IMR-90 (cell line): ENCODE data around the gene GNAS. TPM values are rescaled to one million over a fixed set of nuclear protein-coding genes. Genes with fewer than 3 reads are reported as not detected.

Experiments used
- ATAC-seq: fragments of 200-7000 bp; cut with Tn5 transposase; 2 replicates; pipeline ENCODE4 v1.9.1; 2020; ENCODE audit warnings: low read depth, mild to moderate bottlenecking, moderate library complexity
- BruUV-seq: library from RNA; stranded (reverse); fragments of 400-500 nt; replicated peaks from 2 replicates; lab custom pipeline; 2021; lab: Mats Ljungman, UMichigan
- CTCF ChIA-PET: fragments of 300-600 bp; formaldehyde crosslinking; extraction: SDS; loops from one replicate; lab custom pipeline; 2021; ENCODE audit warnings: antibody characterized with exemption; lab: Yijun Ruan, JAX
- POLR2A ChIA-PET: fragments of 300-600 bp; sonication (Branson Sonifier 250); formaldehyde crosslinking; loops from one replicate; lab custom pipeline; 2022; ENCODE audit warnings: antibody characterized with exemption; ENCODE audit not compliant: unreplicated experiment; lab: Charles Lee
- DNase-seq: peaks from one replicate; pipeline ENCODE4 v3.0.0; 2013
- H2AFZ ChIP-seq: replicated peaks from 2 replicates; pipeline ENCODE3; 2013; ENCODE audit warnings: low read length, mild to moderate bottlenecking; ENCODE audit not compliant: poor library complexity
- H2AK5ac ChIP-seq: 2 replicates; pipeline ENCODE4 v1.6.1; 2013; ENCODE audit warnings: low read depth, low read length, inconsistent platforms
- H2AK9ac ChIP-seq: replicated peaks from 2 replicates; pipeline ENCODE3; 2013; ENCODE audit warnings: mild to moderate bottlenecking, low read depth, low read length, moderate library complexity; ENCODE audit not compliant: poor library complexity
- H2BK120ac ChIP-seq: 2 replicates; pipeline ENCODE4 v1.6.1; 2013; ENCODE audit warnings: low read depth, low read length, inconsistent platforms
- H2BK15ac ChIP-seq: 3 replicates; pipeline ENCODE4 v1.6.1; 2013; ENCODE audit warnings: low read depth, low read length, inconsistent platforms
- H2BK20ac ChIP-seq: 2 replicates; pipeline ENCODE4 v1.6.1; 2013; ENCODE audit warnings: low read depth, mild to moderate bottlenecking, inconsistent platforms, low read length, moderate library complexity
- H2BK5ac ChIP-seq: 2 replicates; pipeline ENCODE4 v1.6.1; 2013; ENCODE audit warnings: mild to moderate bottlenecking, low read depth, low read length, inconsistent platforms; ENCODE audit not compliant: poor library complexity, severe bottlenecking
- H3K14ac ChIP-seq: replicated peaks from 2 replicates; pipeline ENCODE4 v1.6.1; 2013; ENCODE audit warnings: low read depth, low read length, inconsistent platforms
- H3K18ac ChIP-seq: 2 replicates; pipeline ENCODE4 v1.6.1; 2013; ENCODE audit warnings: low read depth, low read length, control low read depth
- H3K23ac ChIP-seq: 2 replicates; pipeline ENCODE4 v1.6.1; 2013; ENCODE audit warnings: low read depth, low read length, inconsistent platforms
- H3K27ac ChIP-seq: 2 replicates; pipeline ENCODE4 v1.5.1; 2013; ENCODE audit warnings: mild to moderate bottlenecking, control low read depth, low read length; ENCODE audit not compliant: insufficient read depth
- H3K27me3 ChIP-seq: 2 replicates; pipeline ENCODE4 v1.6.1; 2013; ENCODE audit warnings: low read length; ENCODE audit not compliant: control insufficient read depth, insufficient read depth
- H3K36me3 ChIP-seq: 2 replicates; pipeline ENCODE4 v1.6.1; 2013; ENCODE audit warnings: low read length, mixed read lengths; ENCODE audit not compliant: control insufficient read depth, insufficient read depth
- H3K4ac ChIP-seq: 2 replicates; pipeline ENCODE4 v1.6.1; 2013; ENCODE audit warnings: low read depth, low read length, inconsistent platforms
- H3K4me1 ChIP-seq: 2 replicates; pipeline ENCODE4 v1.6.1; 2013; ENCODE audit warnings: low read length, mixed read lengths; ENCODE audit not compliant: control insufficient read depth, insufficient read depth
- H3K4me2 ChIP-seq: 2 replicates; pipeline ENCODE4 v1.6.1; 2013; ENCODE audit warnings: low read depth, mild to moderate bottlenecking, control low read depth, low read length, moderate library complexity
- H3K4me3 ChIP-seq: 2 replicates; pipeline ENCODE4 v1.5.1; 2013; ENCODE audit warnings: low read depth, mild to moderate bottlenecking, control low read depth, low read length, moderate library complexity; ENCODE audit not compliant: insufficient read depth
- H3K56ac ChIP-seq: 2 replicates; pipeline ENCODE4 v1.6.1; 2013; ENCODE audit warnings: low read length, inconsistent platforms; ENCODE audit not compliant: insufficient read depth; ENCODE audit errors: extremely low read depth
- H3K79me1 ChIP-seq, 2 experiments: 2 replicates each; pipeline ENCODE4 v1.6.1; 2013; ENCODE audit warnings: low read length in 2 of 2, inconsistent platforms in 1 of 2, low read depth in 1 of 2
- H3K9ac ChIP-seq: 2 replicates; pipeline ENCODE4 v1.6.1; 2013; ENCODE audit warnings: low read depth, low read length, control low read depth
- H3K9me1 ChIP-seq: 2 replicates; pipeline ENCODE4 v1.6.1; 2013; ENCODE audit warnings: low read length, inconsistent platforms; ENCODE audit not compliant: insufficient read depth
- H3K9me3 ChIP-seq: 2 replicates; pipeline ENCODE4 v1.6.1; 2013; ENCODE audit warnings: low read length; ENCODE audit not compliant: control insufficient read depth, insufficient read depth
- H4K20me1 ChIP-seq: 2 replicates; pipeline ENCODE4 v1.6.1; 2013; ENCODE audit warnings: low read length, inconsistent platforms; ENCODE audit not compliant: insufficient read depth
- H4K5ac ChIP-seq: 2 replicates; pipeline ENCODE4 v1.6.1; 2013; ENCODE audit warnings: mild to moderate bottlenecking, low read depth, low read length, control low read depth
- H4K8ac ChIP-seq, 2 experiments: 2 replicates each; pipeline ENCODE4 v1.6.1; 2013; ENCODE audit warnings: low read depth in 2 of 2, low read length in 2 of 2, control low read depth in 1 of 2, inconsistent platforms in 1 of 2
- H4K91ac ChIP-seq: 2 replicates; pipeline ENCODE4 v1.6.1; 2013; ENCODE audit warnings: low read depth, low read length, inconsistent platforms; ENCODE audit not compliant: insufficient read depth
- BHLHE40 ChIP-seq: fragments of 150-350 bp; IDR thresholded peaks from 2 replicates; pipeline ENCODE4 v1.6.1; 2016; ENCODE audit warnings: mild to moderate bottlenecking, low read depth, low read length
- CEBPB ChIP-seq: IDR thresholded peaks from 2 replicates; pipeline ENCODE4 v1.6.1; 2012; ENCODE audit warnings: low read depth, low read length, improper control_type of control experiment
- CHD1 ChIP-seq: IDR thresholded peaks from 2 replicates; pipeline ENCODE4 v1.6.1; 2012; ENCODE audit warnings: low read depth, low read length, improper control_type of control experiment
- FOS ChIP-seq: fragments of 150-350 bp; IDR thresholded peaks from 2 replicates; pipeline ENCODE4 v1.6.1; 2016; ENCODE audit warnings: low read depth, low read length
- MXI1 ChIP-seq: IDR thresholded peaks from 2 replicates; pipeline ENCODE4 v1.6.1; 2012; ENCODE audit warnings: low read depth, mild to moderate bottlenecking, low read length, moderate library complexity, borderline replicate concordance
- NFE2L2 ChIP-seq: fragments of 150-350 bp; IDR thresholded peaks from 2 replicates; pipeline ENCODE4 v1.6.1; 2016; ENCODE audit warnings: low read depth, mild to moderate bottlenecking, low read length
- RFX5 ChIP-seq: IDR thresholded peaks from 2 replicates; pipeline ENCODE4 v1.8.0; 2012; ENCODE audit warnings: low read depth, mild to moderate bottlenecking, low read length, moderate library complexity
- WGBS, 2 experiments: methylation state at CpG; one replicate each; pipeline versions ENCODE4 v1.1.5 to v1.1.7; 2013; ENCODE audit warnings: missing lambda C conversion rate in 2 of 2; ENCODE audit not compliant: insufficient read length in 1 of 2; ENCODE audit errors: extremely low coverage in 2 of 2; 5-methylcytosine and 5-hydroxymethylcytosine counted together
- dilution Hi-C: fragments of 300-500 bp; cut with HindIII; formaldehyde crosslinking; loops from one replicate; pipeline ENCODE4 v1.14.3; 2018; ENCODE audit warnings: low sequenced_read_pairs; ENCODE audit not compliant: unreplicated experiment
- in situ Hi-C: fragments of 300-500 bp; cut with MboI; formaldehyde crosslinking; loops from 3 replicates; pipeline ENCODE4 v1.14.3; 2019; ENCODE audit warnings: low sequenced_read_pairs, inconsistent platforms, mixed read lengths
- intact Hi-C: fragments of 100-400 bp; cut with micrococcal nuclease; formaldehyde crosslinking; loops from 2 replicates; pipeline ENCODE4 v1.10.0; 2022
- polyA plus RNA-seq, 3 experiments: library from polyadenylated mRNA; depleted of rRNA; stranded (reverse); fragments of >200 nt; gene quantifications; 2 replicates each; pipeline ENCODE4 v1.2.3, GENCODE V29; 2012; ENCODE audit warnings: low replicate concordance in 1 of 3
- total RNA-seq: library from RNA; depleted of rRNA; stranded (reverse); fragments of >200 nt; gene quantifications from 2 replicates; pipeline ENCODE4 v1.2.3, GENCODE V29; 2012
- TF ChIP-seq, protein P1 (sequence below): fragments of 150-350 bp; IDR thresholded peaks from 2 replicates; pipeline ENCODE4 v1.6.1; 2017; ENCODE audit warnings: mild to moderate bottlenecking, antibody characterized with exemption, low read length, low read depth

The GNAS gene
- total and polyA plus RNA-seq, 2 of the 4 experiments (the other 2 are of a cell fraction): 397 to 1,356 TPM

DNA sequence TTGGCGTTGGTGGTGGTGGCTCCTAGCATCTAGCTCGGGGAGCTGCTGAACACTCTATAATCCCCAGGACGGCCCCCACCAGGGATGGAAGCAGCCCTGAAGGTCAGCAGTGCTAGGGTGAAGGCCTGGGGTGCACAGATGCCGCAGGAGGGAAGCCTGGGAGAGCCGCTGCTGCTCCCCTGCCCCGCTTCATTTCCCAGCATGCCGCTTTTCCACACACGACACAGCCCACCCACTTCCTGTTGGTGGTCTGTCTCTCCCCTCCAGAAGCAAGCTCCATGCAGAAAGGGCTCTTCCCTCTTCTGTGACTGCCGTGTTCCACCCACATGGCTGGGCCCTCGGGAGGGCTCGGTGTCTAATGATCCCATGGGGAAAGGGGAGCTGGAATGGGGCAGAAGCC, 37.1 kb upstream of the GNAS start:
- peaks cover 9% of the 10 kb centered on the region for H3K27me3 ChIP-seq

More for the DNA sequence above, 37.1 kb upstream of the GNAS start:
- ATAC-seq (no peak), DNase-seq (no peak)
- 80% methylated on average over 1 of the region's 11 CpGs; no CpG with 5 or more reads in 1 of the 2 experiments for WGBS, 2 experiments
- H2BK15ac ChIP-seq: no peak overlapping the region
- H3K4me3 ChIP-seq: no peak overlapping the region
- H2AFZ ChIP-seq: no peak overlapping the region
- H3K27ac ChIP-seq: no peak overlapping the region
- intact Hi-C loops (no loop called here), in situ Hi-C loops (no loop called here), dilution Hi-C loops (no loop called here)
- H3K14ac ChIP-seq: no peak overlapping the region
- peaks cover 7% of the 10 kb centered on the region for H3K4me1 ChIP-seq
- no peaks in the 10 kb centered on the region for H3K79me1 ChIP-seq
- H3K23ac ChIP-seq: no peak overlapping the region
- H3K36me3 ChIP-seq: no peaks in the 10 kb centered on the region
- no peaks in the 10 kb centered on the region; the same call in 1 of the 2 replicates for H3K9me1 ChIP-seq
- CTCF ChIA-PET: no interaction called here
- H4K91ac ChIP-seq: no peak overlapping the region
- H2AK9ac ChIP-seq: no peak overlapping the region
- H2BK5ac ChIP-seq: no peak overlapping the region
- no peak overlapping the region for H2BK120ac ChIP-seq
- no peak overlapping the region for H2BK20ac ChIP-seq
- H4K20me1 ChIP-seq: no peaks in the 10 kb centered on the region
- H3K9ac ChIP-seq: no peak overlapping the region
- H3K56ac ChIP-seq: no peak overlapping the region
- no peak overlapping the region for H4K5ac ChIP-seq
- BruUV-seq: no TSS peak
- POLR2A ChIA-PET: no interaction called here
- no peak overlapping the region for H3K4me2 ChIP-seq
- H3K18ac ChIP-seq: no peak overlapping the region
- no peak for TF ChIP-seq CHD1
- no peak for TF ChIP-seq NFE2L2
- no peak for TF ChIP-seq FOS
- no peak for TF ChIP-seq RFX5
- TF ChIP-seq CEBPB: no peak
- TF ChIP-seq BHLHE40: no peak
- TF ChIP-seq, protein P1, sequence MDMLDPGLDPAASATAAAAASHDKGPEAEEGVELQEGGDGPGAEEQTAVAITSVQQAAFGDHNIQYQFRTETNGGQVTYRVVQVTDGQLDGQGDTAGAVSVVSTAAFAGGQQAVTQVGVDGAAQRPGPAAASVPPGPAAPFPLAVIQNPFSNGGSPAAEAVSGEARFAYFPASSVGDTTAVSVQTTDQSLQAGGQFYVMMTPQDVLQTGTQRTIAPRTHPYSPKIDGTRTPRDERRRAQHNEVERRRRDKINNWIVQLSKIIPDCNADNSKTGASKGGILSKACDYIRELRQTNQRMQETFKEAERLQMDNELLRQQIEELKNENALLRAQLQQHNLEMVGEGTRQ: no peak
- TF ChIP-seq MXI1: no peak
- no peak overlapping the region for H2AK5ac ChIP-seq
- no peaks in the 10 kb centered on the region for H3K9me3 ChIP-seq
- no peak overlapping the region for H4K8ac ChIP-seq
- H3K4ac ChIP-seq: no peak overlapping the region
